ENCODE results near the gene NSDHL.

NSDHL gene

GRCh38 chrX:152844256-152844655, 13.4 kb downstream of the NSDHL start:
- DNase-seq (ENCODE audit: low read depth) = no peak

- no peak for DNase-seq (ENCODE audit: low read depth)
Observed at GRCh38 chrX:152845618-152846240, 14.9 kb downstream of the NSDHL start.

- DNase-seq (ENCODE audit: low read depth) = no peak
Observed at GRCh38 chrX:152847281-152847680, 16.4 kb downstream of the NSDHL start.

GRCh38 chrX:152850465-152850864, 19.6 kb downstream of the NSDHL start:
- no peak for DNase-seq (ENCODE audit: low read depth)

GRCh38 chrX:152853986-152854385, 23.1 kb downstream of the NSDHL start:
- DNase-seq (ENCODE audit: low read depth) = no peak

- DNase-seq (ENCODE audit: low read depth) = no peak
Observed at GRCh38 chrX:152861116-152861515, 30.3 kb downstream of the NSDHL start.

- no peak for DNase-seq (ENCODE audit: low read depth)
Observed at GRCh38 chrX:152861826-152862225, 31.0 kb downstream of the NSDHL start.

- no peak for DNase-seq (ENCODE audit: low read depth)
Observed at GRCh38 chrX:152865232-152865920, 34.5 kb downstream of the NSDHL start.

GRCh38 chrX:152866386-152866785, 35.5 kb downstream of the NSDHL start:
- no peak for DNase-seq (ENCODE audit: low read depth)

GRCh38 chrX:152869972-152870371, 39.1 kb downstream of the NSDHL start:
- DNase-seq (ENCODE audit: low read depth) = no peak

- DNase-seq (ENCODE audit: low read depth) = no peak
Observed at GRCh38 chrX:152871260-152871659, 40.4 kb downstream of the NSDHL start.

GRCh38 chrX:152872522-152872921, 41.7 kb downstream of the NSDHL start:
- no peak for DNase-seq (ENCODE audit: low read depth)

GRCh38 chrX:152873361-152873760, 42.5 kb downstream of the NSDHL start:
- DNase-seq (ENCODE audit: low read depth) = no peak

GRCh38 chrX:152876931-152877840, 46.3 kb downstream of the NSDHL start:
- no peak for DNase-seq (ENCODE audit: low read depth)

- no peak for DNase-seq (ENCODE audit: low read depth)
Observed at GRCh38 chrX:152878976-152879755, 48.3 kb downstream of the NSDHL start.

- no peak for DNase-seq (ENCODE audit: low read depth)
Observed at GRCh38 chrX:152881289-152881688, 50.4 kb downstream of the NSDHL start.

- DNase-seq (ENCODE audit: low read depth) = no peak
Observed at GRCh38 chrX:152884171-152884570, 53.3 kb downstream of the NSDHL start.

- no peak for DNase-seq (ENCODE audit: low read depth)
Observed at GRCh38 chrX:152886716-152887115, 55.9 kb downstream of the NSDHL start.

- no peak for DNase-seq (ENCODE audit: low read depth)
Observed at GRCh38 chrX:152892499-152892898, 61.6 kb downstream of the NSDHL start.

- DNase-seq (ENCODE audit: low read depth) = no peak
Observed at GRCh38 chrX:152892999-152893891, 62.4 kb downstream of the NSDHL start.

GRCh38 chrX:152893980-152894610, 63.2 kb downstream of the NSDHL start:
- no peak for DNase-seq (ENCODE audit: low read depth)

Data from GM04503 (cell line).